Sigmoid colon (tissue), 4 donors: ENCODE results near the gene AHNAK.

Experiments
- CTCF ChIP-seq, 4 experiments: fragments of 450-650 bp in 3 of 4; fragments of 200-600 bp in 1 of 4; IDR thresholded peaks; one replicate each; pipeline ENCODE4 v1.5.1; 2016 to 2019; ENCODE audit warnings: antibody characterized with exemption in 4 of 4, mild to moderate bottlenecking in 3 of 4, moderate library complexity in 2 of 4
- POLR2A ChIP-seq, 2 donors: fragments of 450-650 bp; IDR thresholded peaks; one replicate each; pipeline ENCODE4 v1.6.1; 2016; ENCODE audit warnings: antibody characterized with exemption in 2 of 2, mild to moderate bottlenecking in 2 of 2, moderate library complexity in 2 of 2
- POLR2AphosphoS5 ChIP-seq, 4 donors: sonication (generic); formaldehyde crosslinking; IDR thresholded peaks; one replicate each; pipeline ENCODE4 v1.6.1; 2017; ENCODE audit warnings: antibody characterized with exemption in 4 of 4

GRCh38 chr11:62532096-62532495 lies 14.5 kb downstream of the AHNAK start:
- TF ChIP-seq CTCF (IDR thresholded peaks at IDR 0.05) (no peak), POLR2A (IDR thresholded peaks at IDR 0.05) (no peak), POLR2AphosphoS5 (IDR thresholded peaks at IDR 0.05) (no peak)
